ENCODE measurements around the gene ULK4.

Gene ULK4

DNA sequence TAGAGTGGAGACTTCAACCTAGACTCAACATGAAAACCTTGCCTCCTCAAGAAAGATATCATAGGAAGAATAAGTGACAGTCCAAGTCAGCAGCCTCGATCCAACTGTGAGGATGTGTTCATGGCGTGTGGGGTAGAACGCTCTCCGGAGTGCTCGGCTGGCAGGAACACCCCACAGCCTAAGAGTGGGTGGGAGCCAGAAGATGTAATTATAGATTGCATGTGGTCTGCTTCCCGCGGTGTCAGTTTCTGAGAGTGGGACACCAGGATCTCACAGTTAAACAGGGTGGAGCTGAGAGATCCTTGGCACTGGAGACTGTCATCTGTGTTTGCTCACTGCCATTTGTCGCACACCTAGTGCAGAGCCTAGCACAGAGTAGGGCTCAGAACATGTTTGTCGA is 604.6 kb downstream of the ULK4 start:
- DNase-seq (ENCODE audit: low spot score): no peak

GRCh38 chr3:41356775-41357174 is 605.1 kb downstream of the ULK4 start:
- DNase-seq (ENCODE audit: low spot score): no peak

- no peak for DNase-seq (ENCODE audit: low spot score)
These were observed 609.4 kb downstream of the ULK4 start for GRCh38 chr3:41352510-41352909.

DNA sequence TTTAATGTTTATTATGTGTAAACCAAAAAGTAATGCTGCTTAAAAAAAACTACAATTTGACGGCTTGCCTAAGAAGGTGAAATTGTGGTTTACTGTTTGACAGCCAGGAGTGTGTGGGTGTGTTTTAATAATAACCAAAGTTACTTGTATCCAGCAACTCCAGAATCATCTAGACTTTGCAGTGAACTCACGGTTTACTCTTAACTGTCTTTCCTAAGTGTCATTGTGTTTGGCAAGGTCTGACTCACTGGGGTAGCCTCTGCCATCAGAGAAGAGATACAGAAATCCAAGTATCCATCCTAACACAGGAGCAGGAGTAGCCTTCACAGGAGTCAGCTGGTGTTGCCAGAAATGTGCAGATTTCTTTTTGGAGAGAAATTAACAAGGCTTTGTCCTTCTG is 611.5 kb downstream of the ULK4 start:
- no peak for DNase-seq (ENCODE audit: low spot score)

DNA sequence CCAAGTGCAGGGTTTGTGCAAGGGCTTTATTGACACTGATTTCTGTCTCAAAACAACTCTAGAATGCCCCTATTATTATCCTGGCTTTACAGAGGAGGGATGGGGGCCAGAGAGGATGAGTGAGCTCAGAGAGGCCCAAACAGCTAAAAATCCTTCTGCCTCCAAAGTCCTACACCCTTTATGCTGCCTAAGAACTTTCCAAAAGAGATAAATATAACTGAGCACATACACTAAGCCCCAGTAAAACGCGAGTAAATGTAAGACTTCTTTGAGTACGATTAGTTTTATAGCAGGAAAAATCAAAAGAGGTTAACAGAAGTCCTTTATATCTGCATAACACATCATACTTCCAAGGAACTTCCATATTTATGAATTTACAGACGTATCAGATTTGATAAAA is 613.5 kb downstream of the ULK4 start:
- no peak for DNase-seq (ENCODE audit: low spot score)

- DNase-seq (ENCODE audit: low spot score): no peak
These were observed 615.1 kb downstream of the ULK4 start for GRCh38 chr3:41346698-41347270.

DNA sequence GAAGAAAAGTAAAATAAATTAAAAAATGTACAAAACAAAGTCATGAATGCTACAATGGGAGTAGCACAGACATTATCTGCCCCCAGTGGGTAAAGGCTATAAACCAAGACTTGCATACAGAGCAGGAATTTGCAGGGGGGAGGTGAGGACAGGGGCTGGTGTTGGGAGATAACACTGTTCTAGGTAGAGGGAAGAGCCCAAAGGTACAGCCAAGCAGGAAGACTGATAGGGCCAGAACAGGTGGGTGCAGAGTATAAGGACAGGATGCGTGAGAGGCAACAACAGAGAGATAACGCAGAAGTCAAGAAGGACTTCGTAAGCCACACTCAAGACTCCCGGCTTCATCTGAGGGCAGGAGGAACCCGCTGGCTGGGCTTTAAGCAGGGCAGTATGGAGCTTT is 616.1 kb downstream of the ULK4 start:
- DNase-seq (ENCODE audit: low spot score): no peak

GRCh38 chr3:41339758-41340157 is 622.1 kb downstream of the ULK4 start:
- no peak for DNase-seq (ENCODE audit: low spot score)

GRCh38 chr3:41338276-41338675 is 623.6 kb downstream of the ULK4 start:
- DNase-seq (ENCODE audit: low spot score): no peak

DNA sequence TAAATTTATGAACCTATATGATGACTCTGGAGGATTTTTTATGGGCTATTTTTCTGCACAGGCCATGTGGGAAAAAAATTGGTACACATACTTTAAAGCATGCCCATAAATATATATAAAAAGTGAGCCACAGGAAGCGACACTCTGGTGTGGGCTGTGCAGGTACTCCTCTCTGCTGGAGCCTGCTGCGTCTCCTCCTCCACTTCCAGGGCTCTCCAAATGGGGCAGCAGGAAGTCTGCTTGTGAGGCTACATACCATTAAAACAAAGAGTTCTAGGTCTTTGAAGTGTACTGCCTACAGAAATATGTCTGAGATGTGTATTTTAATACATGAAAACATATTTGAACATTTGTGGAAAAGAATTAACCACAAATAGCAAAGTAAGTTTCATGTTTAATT is 627.5 kb downstream of the ULK4 start:
- DNase-seq (ENCODE audit: low spot score): no peak

GRCh38 chr3:41331041-41331440 is 630.9 kb downstream of the ULK4 start:
- no peak for DNase-seq (ENCODE audit: low spot score)

DNA sequence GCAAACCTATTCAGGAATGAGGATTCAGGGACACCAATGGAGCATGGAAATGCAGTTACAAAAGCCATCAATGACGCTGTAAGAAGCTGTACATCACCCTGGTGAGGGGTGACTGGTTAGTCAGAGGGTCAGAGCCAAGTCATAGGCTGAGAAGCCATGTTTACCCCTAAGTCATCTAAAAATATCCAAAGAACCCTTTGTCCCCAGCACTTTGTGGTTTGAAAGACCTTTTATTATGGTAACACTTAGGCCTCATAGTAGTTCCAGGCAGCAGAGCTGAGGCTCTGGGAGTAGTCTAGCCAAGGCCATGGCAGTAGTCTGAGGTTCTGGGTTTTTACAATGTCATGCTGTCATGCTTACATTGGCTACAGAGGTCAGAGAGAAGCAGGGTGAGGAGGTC is 631.4 kb downstream of the ULK4 start:
- DNase-seq (ENCODE audit: low spot score): no peak

GRCh38 chr3:41329881-41330280 is 632.0 kb downstream of the ULK4 start:
- no peak for DNase-seq (ENCODE audit: low spot score)

- no peak for DNase-seq (ENCODE audit: low spot score)
These were observed 633.0 kb downstream of the ULK4 start for GRCh38 chr3:41328926-41329325.

DNA sequence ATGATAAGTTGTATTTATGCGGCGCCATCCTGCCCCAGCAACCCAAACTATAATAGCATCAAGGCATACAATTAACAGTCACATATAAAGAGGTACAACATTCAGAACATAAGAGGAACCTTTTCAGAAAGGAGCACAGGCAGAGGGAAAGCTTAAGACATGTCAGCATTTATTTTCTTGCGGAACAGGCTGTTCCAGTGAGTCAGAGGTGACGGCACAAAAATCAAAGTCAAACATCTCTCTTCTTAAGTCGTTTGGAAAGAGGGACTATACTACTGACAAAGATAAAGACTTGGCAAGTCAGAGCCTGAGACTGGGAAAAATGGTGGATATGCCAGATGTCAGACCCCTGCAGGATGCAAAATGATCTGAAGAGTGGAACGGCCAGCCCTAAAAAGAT is 634.2 kb downstream of the ULK4 start:
- DNase-seq (ENCODE audit: low spot score): no peak

DNA sequence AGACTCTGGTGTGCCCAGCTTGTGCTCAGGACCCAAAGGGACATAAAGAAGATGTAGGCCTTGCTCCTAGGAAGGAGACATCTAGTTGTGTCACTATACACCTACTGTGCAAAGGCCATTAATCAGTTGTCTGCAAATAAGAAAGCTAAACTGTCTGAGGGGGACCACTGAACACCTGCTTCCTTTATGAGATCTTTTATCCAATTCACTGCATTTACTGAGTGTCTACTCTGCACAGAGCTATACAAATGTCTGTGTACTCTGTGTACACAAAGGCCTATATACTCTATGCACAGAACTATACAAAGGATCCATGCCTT is 637.8 kb downstream of the ULK4 start:
- no peak for DNase-seq (ENCODE audit: low spot score)

GRCh38 chr3:41323467-41324155 is 638.3 kb downstream of the ULK4 start:
- DNase-seq (ENCODE audit: low spot score): no peak

GRCh38 chr3:41321642-41321980 is 640.3 kb downstream of the ULK4 start:
- no peak for DNase-seq (ENCODE audit: low spot score)

- no peak for DNase-seq (ENCODE audit: low spot score)
These were observed 640.8 kb downstream of the ULK4 start for GRCh38 chr3:41320953-41321641.

DNA sequence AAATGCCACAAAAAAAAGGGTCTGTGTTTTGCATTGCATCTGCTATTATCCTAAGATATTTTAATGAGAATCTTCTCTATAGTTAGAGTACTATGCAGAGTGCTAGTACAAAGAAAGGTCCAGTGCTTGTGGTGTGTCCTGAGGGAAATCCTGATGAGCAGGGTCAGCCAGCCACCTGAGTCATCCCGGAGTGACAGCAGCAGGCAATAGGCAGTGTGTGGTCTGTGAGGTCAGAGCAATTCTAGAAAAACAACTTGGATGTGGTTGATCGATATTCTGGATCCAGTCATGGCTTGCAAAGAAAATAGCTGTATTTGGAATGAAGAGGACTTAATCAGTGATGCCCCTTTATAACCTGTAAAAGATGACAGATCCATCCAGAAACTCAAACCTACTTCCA is 643.4 kb downstream of the ULK4 start:
- no peak for DNase-seq (ENCODE audit: low spot score)

DNA sequence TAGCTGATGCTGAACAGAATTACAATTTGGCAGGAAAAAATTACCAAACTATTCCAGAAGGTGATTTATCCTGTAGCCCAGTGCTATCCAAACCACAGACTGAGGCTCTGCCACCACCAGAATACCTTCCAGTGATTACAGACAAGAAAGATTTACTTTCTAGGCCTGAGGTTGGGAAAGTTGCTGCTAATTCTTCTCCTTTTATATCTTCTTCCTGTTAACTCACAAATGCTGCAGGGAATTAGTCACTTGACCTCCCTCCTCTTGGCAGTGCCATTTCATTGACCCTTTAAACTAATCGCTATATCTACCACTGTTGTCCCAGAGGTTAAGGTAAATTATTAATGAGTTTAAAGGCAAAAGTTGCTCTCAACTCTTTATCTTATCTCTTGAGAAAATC is 644.2 kb downstream of the ULK4 start:
- no peak for DNase-seq (ENCODE audit: low spot score)

GRCh38 chr3:41317298-41317697 is 644.6 kb downstream of the ULK4 start:
- no peak for DNase-seq (ENCODE audit: low spot score)

DNA sequence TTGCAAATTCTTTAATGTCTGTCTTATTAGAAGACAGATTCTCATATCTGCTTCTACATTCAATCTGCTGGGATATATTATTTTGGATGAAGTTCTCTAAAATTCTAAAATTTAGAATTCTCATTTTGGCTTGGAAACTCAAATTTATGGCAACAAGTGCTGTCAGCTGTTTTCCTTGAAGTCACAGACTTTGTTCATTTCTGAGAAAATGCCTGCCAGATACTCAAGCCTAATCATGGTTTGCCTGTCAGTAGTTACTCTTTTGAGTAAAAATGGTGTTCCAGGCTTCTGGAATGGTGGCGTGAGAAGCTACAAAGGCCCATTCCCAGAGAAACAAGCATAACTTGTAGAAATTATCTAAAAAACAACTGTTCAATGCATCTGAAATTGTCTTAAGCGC is 646.8 kb downstream of the ULK4 start:
- no peak for DNase-seq (ENCODE audit: low spot score)

GRCh38 chr3:41308119-41308518 is 653.8 kb downstream of the ULK4 start:
- DNase-seq (ENCODE audit: low spot score): no peak
